HG02623 (cell line): ENCODE measurements around the gene PLEKHA3.
"Not testable (repeated sequence)": the region's sequence is repeated elsewhere in the genome, so short reads cannot be mapped to it uniquely, and the experiment has no call there.

Source experiments
- ATAC-seq: cut with Tn5 transposase; IDR thresholded peaks from one replicate; pipeline ENCODE4 v1.9.1; 2021; ENCODE audit warnings: moderate library complexity; ENCODE audit not compliant: unreplicated experiment

The PLEKHA3 gene

DNA sequence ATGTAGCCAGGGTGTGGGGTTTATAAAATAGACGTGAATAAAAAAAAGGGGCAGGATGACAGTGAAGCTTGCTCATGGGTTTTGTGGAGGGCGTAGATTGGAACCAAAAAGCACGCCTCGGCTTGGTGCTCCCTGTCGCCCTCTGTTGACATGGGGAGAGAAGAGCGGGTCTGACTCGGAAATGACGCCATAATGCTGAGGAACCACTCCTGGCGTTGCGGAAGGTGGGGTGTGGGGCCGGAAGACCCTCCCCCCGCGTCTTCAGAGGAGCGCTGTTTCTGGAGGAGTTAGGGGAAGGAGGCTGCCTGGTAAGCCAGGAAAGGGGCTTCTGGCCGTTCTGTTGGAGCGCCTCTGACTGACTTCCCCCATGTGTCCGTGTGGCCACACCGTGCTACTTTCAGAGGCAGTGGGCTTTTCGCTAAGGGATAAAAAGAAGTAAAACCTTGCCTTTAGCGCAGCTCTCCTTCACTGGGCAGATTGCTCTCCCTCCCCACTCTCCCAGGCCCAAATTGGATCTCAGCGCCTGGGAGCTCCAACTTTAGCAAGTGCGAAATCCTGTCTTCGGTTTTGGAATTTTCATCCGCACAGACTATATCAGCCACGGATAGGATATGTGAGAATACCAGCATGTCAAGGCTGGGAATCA is 42.8 kb downstream of the PLEKHA3 start:
- peak; percentile 94 for ATAC-seq

GRCh38 chr2:178523596-178524134 is 43.4 kb downstream of the PLEKHA3 start:
- ATAC-seq: no peak

DNA sequence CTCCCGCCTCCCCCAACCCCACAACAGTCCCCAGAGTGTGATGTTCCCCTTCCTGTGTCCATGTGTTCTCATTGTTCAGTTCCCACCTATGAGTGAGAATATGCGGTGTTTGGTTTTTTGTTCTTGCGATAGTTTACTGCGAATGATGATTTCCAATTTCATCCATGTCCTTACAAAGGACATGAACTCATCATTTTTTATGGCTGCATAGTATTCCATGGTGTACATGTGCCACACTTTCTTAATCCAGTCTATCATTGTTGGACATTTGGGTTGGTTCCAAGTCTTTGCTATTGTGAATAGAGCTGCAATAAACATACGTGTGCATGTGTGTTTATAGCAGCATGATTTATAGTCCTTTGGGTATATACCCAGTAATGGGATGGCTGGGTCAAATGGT is 44.8 kb downstream of the PLEKHA3 start:
- not testable (repeated sequence) for ATAC-seq

GRCh38 chr2:178525460-178525859 is 45.2 kb downstream of the PLEKHA3 start:
- ATAC-seq: not testable (repeated sequence)

DNA sequence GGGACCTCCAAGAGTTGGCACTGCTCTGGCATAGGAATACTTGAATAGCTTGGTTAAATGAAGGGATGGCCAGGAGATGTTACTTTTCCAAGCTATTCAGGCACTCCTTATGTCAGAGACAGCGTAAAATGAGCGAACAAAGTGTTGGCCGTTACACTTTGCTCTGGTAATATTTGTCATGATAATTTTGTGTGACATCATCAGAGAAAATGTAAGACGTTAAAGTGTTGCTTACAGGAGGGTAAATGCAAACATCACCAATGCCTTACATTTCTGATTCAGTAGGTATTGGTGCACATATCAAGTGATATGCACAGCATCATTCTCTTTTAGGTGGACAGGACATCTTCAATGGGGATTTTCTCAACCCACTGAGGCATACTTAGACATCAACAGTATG is 46.0 kb downstream of the PLEKHA3 start:
- ATAC-seq: no peak

GRCh38 chr2:178527592-178527991 is 47.3 kb downstream of the PLEKHA3 start:
- no peak for ATAC-seq

DNA sequence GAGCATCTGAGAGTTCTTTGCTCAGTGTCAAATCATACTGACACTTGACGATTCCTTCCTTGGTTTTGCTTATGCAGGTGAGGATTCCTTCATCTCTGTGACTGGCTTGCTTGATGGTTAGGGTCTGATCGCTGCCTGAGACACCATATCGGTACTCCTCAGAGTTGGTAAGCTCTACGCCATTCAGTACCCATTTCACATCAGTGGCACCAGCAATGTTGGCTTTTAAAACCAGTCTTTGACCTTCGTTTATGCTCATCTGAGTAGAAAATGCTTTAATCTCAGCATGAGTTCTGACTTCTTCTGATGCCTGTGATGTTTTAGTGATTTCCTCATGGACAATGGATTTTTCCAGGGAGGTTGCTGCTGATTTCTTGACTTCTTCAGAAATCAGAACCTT is 48.4 kb downstream of the PLEKHA3 start:
- ATAC-seq: no peak

DNA sequence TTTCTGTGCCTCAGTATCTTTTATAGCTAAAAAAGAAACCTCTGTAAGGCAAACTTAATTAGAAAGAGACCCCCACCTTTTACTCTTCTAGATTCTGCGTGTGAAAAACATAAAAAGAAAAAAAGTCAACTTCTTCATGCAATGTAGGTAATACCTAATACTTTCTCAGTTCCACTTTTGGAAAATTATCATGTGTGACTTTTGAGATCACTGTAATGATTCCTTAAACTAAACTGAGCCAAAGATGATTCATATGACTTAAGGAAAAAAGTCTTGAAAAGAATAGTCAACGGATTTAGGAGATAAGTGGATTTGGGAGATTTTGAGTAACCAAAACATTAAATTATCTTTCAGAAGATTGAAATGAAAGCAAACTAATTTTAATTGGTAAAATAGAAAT is 48.9 kb downstream of the PLEKHA3 start:
- no peak for ATAC-seq

GRCh38 chr2:178530131-178530530 is 49.9 kb downstream of the PLEKHA3 start:
- no peak for ATAC-seq

DNA sequence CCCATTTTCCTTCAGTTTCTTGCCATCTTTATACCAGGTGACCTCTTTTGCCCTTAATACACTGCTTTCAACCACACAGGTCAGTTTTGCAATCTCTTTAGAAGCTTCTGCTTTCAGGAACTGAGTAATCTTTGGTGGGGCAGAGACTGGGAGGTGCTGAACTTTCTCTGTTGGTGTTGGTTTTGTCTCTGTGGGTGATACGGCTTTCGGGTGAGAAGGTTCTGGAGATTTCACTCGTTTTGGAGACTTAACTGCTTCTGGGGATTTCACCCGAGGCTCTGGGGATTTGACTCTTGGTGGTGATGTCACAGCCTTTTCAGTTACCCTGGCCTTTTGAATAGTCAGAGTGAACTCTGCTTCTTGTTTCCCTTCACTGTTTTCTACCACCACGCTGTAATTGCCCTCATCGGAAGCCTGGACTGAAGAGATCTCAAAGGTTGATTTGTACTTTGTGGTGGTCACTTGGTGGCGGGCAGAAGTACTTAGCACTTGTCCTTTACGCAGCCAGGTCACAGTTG is 50.4 kb downstream of the PLEKHA3 start:
- peak; percentile 96 for ATAC-seq

DNA sequence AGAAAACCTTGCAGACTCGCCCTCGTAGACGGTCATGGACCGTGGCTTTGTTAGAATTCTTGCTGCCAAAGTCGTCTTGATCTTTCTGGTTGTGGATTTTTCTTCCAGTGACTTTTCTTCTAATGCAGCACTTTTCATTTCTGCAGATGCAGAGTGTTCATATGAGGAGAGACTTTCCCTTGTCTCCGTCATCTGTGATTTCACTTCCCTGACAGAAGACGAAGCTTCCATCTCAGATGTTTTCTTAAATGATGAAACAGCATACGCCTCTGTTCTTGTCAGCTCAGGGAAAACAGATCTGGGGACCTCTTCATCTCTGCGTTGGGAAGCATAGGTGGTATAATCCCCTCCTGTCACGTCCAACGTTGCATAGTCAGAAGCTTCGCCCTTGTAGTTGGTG is 50.9 kb downstream of the PLEKHA3 start:
- ATAC-seq: no peak

DNA sequence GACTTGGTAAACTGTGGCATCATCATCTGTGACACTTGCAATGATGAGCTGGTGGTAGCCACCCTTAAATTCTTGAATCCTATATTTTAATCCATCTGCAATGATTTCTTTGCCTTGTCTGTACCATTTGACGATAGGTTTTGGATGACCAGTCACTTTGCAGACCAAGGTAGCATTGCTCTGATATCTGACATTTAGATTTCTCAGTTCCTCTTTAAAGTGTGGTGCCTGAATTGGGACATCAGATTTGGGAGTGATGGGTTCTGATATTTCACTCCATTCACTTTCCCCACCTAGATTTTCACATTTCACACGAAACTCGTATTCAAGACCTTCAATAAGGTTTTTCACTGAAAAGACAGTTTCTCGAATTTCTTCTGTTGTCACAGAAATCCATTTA is 55.8 kb downstream of the PLEKHA3 start:
- ATAC-seq: no peak

DNA sequence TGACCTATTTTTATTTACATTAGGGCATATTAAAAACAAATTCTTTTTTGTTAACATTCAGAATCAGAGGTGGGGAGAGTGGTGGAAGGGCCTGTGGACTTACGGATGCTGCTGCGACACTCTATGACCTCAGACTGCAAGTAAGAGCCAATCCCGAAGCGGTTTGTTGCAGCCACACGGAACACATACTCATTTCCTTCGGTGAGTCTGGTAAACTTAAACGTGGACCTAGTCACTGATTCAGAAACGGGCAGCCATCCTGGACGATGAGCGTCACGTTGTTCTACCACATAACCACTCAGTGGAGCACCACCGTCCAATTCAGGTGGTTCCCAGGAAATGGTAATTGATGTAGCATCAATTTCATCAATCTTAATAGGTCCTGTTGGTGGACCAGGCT is 61.9 kb downstream of the PLEKHA3 start:
- no peak for ATAC-seq

- ATAC-seq: no peak
These were observed 62.3 kb downstream of the PLEKHA3 start for GRCh38 chr2:178542569-178542968.

DNA sequence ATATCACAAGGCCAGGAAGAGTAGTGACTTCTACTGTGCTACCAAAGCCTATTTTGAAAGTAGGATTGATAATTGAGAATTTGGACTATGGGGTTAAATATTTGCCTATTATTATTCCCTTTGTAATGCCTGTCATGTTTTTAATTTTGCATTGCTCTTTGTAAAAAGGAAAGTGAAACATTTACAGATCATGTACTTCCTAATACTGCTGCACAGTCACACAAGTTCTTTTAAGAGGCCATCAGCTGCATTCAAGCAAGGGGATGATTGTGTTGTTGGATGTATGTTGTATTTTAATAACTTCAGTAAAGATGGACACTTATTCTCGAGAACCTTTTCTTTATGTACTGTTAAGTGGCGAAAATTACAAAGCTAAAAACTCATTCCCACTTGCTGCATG is 70.1 kb downstream of the PLEKHA3 start:
- ATAC-seq: no peak

GRCh38 chr2:178553047-178553446 is 72.8 kb downstream of the PLEKHA3 start:
- ATAC-seq: no peak
